HG03097 (cell line): ENCODE measurements around the gene NPHP1.
"Not testable (repeated sequence)": the region's sequence is repeated elsewhere in the genome, so short reads cannot be mapped to it uniquely, and the experiment has no call there.

Experiments used
- ATAC-seq: cut with Tn5 transposase; IDR thresholded peaks from one replicate; pipeline ENCODE4 v1.9.1; 2021; ENCODE audit not compliant: unreplicated experiment, low FRiP score

NPHP1 gene

DNA sequence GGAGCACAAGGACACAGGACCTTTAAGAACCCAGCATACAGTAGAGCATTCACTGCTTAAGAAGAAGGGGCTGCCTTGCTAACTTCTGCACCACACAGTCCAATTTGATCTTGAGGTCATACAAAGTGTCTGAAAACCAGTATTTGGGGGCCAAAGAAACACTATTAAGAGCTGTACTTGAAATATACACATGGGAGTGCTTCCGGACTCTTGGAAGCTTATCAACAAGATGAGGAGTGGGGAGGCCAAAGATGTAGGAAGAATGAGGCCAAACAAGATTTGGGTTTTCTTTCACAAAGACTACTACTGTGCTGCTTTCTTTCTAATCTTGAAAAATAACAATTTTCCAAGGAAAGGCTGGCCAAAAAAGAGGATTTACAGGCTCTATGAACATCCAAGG is 64.4 kb downstream of the NPHP1 start:
- no peak for ATAC-seq

DNA sequence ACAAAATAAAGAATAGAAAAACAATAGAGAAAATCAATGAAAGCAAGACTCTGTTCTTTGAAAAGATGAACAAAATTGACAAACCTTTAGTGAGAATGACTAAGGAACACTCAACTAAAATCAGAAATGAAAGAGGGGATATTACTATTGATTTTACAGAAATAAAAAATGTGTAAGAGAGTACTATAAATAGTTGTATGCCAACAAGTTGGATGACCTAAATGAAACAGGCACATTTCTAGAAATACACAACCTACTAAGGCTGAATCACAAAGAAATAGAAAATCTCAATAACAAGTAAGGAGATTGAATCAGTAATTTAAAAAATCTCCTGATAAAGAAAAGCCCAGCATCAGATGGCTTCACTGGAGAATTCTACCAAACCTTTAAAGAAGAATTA is 70.8 kb downstream of the NPHP1 start:
- ATAC-seq = no peak

DNA sequence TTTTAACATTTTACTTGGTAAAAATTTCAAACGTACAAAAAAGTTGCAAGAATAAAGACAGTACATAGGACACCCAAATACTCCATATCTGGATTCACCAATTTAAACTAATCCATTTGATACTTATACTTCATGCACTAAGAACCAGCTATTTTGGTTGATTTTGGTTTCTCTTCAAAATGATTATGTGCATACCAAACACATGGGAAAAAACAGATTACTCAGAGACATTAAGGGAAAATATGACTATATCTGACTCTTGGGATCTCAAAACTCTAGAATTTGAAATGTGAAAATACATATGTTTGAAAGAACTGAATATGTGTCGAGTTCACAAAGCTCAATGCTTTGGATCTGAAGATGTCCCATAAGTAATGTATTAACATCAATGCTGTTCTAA is 73.6 kb downstream of the NPHP1 start:
- ATAC-seq = no peak

DNA sequence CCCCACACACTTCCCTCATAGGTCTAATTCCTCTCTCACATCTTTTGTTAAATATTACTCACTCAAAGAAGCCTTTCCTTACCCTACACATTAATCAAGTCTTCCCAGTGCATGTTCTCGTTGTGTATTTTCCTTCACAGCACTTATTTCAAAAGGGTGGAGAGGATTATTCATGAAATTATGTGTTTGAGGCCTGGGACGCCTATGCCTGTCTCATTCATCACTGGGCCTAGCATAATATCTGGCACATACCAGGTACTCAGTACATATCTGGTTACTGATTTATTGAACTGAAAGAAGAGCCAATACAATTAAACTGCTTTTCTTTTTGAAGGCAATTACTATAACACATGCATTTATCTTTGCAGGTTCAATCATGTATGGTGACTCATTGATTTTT is 74.1 kb downstream of the NPHP1 start:
- no peak for ATAC-seq

DNA sequence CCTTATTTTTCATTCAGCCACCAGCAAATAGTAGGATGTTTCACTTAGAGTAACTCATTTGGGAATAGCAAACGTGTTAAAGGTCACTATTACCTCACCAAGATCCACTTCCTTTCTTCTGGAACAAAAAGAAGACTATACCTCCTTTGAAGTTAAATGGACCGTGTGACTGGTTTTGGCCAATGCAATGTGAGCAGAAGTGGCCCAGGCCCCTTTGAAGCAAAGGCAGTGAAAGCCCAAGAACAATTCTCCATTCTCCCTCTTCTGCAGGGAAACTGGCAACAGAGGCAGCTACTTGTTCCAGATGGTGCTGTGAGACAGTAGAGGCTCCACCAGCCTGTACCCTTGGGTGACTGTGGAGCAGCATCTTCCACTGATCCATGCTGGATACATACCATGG is 77.9 kb downstream of the NPHP1 start:
- no peak for ATAC-seq

DNA sequence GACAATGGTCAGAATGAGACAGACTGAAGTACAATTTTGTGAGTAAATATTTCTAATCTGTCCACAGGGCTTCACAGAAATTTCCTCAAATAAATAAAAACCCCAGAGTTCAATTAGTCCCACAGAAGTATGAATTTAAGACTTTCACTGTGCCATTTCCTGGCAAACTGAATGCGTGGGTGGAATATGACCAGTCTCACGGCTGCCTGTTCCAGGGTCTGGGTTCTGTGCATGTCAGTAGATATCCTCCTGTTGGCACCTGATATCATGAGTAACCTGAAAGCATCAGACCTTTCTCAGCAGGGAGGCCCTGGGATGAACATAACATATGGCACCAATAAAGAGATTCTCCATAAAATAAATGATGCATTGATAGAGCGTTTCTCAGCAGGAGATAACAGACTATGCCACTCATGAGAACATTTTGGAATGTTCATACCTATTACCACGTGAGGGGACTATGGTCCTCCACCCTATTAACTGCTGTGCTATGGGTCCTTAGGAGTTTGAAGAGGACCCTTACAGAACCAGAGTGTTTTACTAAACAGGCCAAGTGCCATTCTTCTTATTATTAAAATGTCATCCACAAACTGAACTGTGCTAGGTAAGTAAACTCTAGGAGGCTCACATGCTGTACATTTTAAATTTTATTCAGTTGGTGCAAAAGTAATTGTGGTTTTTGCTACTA is 78.6 kb downstream of the NPHP1 start:
- ATAC-seq = no peak

DNA sequence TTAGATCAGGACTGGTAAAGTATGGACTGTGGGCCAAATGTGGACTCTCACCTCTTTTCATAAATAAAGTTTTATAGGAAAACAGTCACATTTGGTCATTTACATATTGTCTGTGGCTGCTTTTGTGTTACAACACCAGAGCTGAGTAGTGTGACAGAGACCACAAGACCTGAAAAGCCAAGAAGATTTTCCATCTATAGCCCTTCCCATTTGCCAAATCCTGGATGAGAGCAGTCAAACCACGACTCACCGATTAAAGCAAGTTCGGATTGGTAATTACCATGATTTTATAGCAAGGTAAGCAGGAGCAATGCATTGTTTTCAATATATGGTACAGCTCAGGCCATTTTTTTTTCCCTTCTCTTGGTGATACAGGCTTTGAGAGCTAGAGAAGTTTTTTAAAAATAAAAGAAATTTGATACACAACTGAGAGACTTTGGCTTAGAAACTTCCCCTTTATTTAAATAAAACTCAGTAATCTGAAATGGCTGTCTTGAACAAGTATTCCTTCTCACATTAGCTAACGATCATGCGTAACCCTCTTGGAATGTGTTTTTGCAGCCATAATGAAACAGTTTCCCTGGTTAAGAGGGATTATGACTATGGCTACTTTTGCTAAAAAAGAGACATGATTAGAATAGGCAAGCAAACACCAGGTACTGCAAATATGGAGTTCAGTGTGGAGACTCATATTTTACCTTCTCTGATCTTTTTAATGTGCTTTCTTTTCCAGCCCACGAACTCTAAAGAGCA is 79.7 kb downstream of the NPHP1 start:
- ATAC-seq = no peak

DNA sequence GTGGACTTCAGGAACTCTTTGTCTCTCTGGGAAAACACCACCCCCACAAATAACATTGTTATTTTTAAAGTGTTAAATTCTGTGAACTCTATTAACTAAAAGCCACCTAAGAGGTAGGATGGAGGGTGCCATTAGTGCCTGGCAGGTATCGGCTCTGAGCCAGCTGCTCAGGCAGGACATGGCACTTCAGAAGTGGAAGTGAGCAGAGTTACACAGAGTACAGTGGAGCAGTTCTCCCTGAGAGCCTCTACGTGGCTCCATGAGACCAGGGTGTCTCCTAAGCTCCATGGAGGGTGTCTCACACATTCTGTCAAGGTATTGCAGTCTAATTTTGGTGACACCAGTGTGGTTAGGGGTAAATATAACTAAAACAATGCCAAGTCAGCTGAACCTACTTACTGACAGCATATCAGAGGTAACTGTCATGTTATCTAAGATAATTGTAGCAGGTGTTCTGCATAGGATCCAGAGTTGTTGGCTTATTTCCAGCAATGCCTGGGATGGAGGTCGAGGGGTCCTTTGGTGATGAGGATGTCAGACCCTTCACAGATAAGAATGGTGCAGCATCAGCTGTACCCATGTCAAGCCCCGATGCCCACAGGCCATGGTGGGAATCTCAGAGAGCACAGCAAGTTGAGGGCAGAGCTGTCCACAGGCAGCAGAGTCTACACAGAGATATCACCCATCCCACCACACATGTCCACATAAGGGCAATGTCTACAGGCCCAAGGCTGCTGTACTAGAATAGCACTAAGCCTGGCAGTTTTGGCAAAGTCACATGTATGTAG is 80.6 kb downstream of the NPHP1 start:
- no peak for ATAC-seq

DNA sequence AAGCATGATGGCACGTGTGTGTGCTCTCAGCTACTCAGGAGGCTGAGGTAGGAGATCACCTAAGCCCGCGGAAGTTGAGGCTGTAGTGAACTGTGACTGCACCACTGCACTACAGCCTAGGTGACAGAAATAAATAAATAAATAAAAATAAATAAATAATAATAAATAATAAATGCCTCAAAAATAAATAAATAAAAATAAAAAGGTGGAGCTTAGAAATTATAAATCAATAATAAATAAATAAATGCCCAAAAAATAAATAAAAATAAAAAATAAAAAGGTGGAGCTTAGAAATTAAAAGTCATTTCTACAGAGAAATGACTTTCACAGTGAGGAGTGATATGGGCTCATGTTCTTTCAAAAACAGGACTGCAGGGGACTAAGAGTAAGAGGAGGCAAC is 83.2 kb downstream of the NPHP1 start:
- no peak for ATAC-seq

DNA sequence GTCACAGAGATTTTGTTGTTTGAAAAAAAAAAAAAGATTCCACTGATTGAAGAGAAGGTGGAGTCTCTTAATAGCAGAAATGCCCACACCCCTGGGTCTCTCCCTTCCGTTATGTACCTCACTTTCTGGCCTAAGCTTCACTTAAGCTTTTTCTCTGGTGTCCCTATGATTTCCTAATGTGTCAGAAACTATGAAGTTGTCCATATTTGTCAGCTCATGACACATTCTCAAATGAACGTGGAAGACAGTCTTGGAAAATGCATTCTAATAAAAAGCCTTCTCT is 83.8 kb downstream of the NPHP1 start:
- ATAC-seq = no peak

DNA sequence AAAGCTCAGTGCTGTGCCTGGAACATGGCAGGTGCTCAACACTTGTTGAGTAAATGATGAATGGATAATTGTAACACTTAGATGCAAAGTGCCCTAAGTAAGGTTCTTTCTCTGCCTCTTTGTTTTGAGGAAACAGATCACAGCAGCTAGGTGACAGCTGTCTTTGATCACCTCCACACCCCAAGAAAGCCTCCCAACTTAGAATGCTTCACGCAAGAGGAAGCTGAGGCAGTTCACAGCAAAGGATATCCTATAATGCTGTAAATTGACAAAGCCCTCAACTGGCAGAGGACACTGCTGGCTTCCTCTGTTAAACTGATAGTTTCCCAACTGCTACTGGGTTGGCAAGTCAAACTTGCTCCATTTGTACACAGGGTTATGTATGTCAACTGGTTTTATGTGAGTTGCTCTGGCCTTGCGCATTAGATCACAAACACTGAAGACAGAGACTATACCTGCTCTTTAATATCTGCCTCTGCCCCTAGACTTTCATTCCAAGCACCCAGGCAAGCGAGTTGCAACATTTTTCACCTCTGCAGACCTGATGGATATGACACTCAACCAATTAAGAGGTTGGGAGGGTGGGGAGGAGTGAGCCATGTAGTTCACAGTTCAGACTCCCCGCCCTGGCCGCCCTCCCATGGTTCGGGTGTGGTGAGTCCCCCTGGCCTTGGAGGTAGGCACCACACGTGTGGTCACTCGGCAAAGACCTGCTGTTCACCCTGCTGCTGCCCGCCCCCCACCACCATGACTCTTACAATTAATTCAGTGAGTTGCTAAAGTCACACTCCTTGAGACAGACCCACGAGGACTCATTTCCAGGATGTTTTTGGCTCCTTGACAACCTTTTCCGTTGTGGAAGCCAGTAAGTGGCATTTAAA is 84.4 kb downstream of the NPHP1 start:
- no peak for ATAC-seq

DNA sequence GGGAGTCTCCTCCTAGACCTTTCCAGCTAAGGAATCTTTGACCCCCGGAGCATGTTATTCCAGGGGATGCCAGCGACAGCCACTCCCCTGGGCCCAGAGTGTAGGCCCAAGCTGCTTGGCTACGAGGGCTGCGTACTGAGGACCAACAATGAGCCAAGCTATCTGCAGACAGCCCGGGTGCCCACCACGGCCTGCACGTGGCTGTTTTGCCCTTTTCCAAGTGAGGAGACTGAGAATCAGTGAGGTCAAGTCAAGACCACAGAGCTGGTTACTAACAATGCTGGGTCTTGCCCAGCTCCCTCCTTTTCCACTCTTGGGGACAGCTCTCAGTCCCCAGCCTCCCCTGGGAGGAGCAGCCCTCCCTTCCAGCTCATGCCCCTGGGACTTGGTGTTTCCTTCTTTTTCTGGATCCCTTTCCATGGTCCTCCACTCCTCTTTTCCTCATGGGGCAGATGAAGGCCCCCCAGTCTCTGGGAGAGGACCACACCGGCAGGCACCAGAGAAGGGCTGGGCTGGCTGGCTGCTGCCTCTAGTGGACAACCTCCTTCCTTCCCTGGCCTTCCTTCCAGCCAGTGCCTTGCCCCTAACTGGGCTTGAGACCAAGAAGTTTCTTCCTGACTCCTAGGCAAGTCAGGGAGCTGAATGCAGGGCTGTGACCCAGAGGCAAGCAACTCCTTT is 88.6 kb downstream of the NPHP1 start:
- ATAC-seq = no peak

DNA sequence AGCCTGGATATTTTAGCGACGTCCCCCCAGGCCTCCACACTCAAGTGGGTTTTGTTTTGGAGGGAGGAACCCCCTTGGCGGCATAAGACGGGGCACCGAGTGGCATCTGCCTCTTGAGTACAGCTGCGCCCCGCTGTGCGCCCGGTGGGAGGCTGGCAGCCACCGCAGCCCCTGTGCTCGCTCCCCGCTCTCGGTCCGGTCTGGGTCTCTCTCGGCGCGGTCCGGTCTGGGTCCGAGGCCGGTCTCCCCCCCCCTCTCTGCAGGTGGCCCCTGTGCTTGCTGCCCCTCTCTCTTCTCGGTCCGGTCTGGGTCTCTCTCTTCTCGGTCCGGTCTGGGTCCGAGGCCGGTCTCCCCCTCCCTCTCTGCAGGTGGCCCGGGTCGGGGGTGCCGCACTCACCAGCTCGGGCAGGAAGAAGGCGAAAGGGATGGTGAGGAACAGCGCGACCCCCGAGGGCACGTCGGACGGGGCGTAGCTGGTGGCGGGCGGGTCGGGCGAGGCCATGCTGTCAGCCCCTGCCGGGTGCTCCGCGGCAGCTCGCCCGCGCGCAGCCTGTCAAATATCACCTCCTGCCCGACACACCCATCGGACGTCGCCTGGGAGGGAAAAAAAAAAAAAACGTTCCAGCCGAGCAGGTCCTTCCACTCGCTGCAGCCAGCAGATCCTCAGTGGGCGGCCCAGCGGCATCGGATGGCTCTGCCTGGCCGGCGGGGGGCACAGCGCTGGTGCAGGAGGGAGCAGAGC is 89.4 kb downstream of the NPHP1 start, which contains the start of gene MALL:
Gene MALL (minus strand): TSS at position 532 of the 742 bp plus-strand sequence. CDS start 30 bp downstream, at position 502.
- no peak for ATAC-seq

DNA sequence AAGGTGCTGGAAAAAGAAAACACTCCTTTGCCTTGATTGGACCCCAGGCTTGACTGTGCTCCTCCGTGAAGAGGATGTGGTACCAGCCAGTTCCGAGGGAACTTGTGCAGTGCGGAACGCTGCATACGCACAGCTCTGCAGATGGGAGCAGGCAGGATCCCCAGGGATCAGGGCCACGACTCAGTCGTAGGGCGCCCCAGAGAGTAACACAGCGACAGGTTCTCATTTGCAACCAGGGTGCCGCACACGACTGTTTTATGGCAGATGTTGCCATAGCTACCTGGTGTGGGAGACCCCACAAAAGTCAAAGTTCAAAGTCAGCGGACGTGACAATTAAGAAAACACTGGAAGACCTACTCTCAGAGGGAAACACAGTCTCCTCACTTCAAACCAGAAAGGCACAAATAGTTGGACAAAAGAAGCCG is 90.0 kb downstream of the NPHP1 start:
- no peak for ATAC-seq

DNA sequence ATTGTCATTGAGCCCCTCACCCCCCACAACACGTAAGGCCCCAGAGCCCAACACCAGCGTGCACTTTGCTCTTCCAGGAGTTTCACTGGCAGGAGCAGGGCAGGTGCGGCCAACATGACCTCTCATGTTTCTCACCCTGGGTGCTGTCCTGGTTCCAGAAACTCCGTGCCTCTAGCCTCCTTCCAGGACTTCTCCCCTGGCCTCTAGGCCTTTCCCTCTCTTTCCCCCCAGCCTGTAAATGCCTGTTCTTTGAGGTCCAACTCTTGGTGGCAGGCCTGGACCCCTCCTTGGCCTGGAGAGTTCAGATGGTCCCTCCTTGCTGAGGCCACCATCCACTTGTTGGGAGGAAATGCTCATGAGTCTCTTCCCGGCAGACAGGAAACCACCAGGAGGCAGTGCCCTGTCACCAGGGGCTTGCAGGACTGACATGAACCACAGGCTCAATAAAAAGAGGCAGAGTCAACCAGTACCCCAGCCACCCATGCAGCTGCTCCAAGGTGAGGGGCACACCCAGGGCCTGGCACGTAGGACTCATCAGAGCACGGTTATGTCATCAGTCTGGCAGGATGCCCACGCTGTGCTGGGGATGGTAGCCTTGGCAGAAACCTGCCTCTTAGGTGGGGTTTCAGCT is 90.7 kb downstream of the NPHP1 start:
- no peak for ATAC-seq

DNA sequence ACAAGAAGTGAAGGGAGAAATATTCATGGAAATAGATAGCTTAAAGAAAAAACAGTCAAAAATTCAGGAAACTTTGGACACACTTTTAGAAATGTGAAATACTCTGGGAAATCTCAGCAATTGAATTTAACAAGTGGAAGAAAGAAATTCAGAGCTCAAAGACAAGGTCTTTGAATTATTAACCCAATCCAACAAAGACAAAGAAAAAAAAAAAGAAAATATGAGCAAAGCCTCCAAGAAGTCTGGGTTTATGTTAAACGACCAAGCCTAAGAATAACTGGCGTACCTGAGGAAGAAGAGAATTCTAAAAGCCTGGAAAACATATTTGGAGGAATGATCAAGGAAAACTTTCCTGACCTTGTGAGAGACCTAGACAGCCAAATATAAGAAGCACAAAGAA is 96.5 kb downstream of the NPHP1 start:
- ATAC-seq = not testable (repeated sequence)

DNA sequence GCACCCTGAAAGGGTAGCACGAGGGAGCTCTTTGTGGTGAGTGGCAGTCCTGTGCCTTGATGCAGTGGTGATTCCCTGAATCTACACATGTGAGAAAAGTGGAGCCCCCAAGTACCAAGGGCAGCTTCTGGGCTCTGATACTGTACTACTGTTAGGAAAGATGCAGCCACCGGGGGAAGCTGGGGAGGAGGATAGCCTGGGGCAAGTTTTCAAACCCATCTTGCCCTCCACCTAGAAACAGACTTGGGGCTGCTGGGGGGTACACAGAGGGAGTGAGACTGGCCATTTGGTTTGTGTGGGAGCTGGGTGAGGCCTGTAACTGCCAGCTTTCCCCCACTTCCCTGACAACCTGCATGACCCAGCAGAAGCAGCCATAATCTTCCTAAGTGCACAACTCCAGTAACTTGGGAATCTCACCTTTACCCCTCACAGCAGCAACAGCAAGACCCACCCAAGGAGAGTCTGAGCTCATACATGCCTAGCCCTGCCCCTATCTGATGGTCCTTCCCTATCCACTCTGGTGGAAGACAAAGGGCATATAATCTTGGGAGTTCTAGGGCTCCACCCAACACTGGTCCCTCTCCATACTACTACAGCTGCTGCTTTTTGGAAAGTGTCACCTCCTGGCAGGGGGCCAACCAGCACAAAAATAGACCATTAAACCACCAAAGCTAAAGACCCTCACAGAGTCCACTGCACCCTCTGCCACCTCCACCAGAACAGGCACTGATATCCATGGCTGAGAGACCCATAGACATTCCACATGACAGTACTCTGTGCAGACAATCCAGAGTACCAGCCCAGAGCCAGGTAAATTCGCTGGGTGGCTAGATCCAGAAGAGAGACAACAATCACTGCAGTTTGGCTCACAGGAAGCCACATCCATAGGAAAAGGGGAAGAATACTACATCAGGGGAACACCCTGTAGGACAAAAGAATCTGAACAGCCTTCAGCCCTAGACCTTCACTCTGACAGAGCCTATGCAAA is 97.4 kb downstream of the NPHP1 start:
- ATAC-seq = no peak

DNA sequence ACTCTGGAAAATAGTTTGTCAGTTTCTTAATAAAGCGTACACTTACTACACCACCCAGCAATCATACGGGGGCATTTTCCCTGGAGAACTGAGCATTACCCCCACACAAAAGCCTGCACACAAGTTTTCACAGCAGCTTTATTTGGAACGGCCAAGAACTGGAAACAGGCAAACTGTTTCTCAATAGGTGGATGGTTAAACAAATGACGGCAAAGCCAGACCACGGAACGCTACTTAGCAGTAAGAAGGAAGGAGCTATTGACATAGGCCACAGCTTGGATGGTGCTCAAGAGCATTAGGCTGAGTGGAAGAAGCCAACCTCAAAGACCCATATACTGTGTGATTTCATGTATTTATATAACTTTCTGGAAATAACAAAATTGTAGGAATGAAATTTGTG is 98.2 kb downstream of the NPHP1 start:
- no peak for ATAC-seq
